ENCODE results near the gene OR2T29. TPM values are rescaled to one million over a fixed set of nuclear protein-coding genes. Genes with fewer than 3 reads are reported as not detected.

OR2T29 gene
- total RNA-seq, 1 donor from 2014 or later = not detected

GRCh38 chr1:248593226-248593625 lies 30.7 kb upstream of the OR2T29 start:
- Mint-ChIP-seq H3K27me3 (ENCODE audit: low read depth) (no peaks in the 10 kb centered on the region), H3K36me3 (no peaks in the 10 kb centered on the region), H3K27ac (no peak overlapping the region), H3K4me3 (no peak overlapping the region), H3K4me1 (no peaks in the 10 kb centered on the region), H3K9me3 (peaks cover 71% of the 10 kb centered on the region)
- no peak for TF ChIP-seq CTCF (IDR thresholded peaks at IDR 0.05; ENCODE audit: unreplicated experiment)
- DNase-seq (ENCODE audit: low spot score in 2 of 2, unreplicated experiment in 2 of 2) = no peak

GRCh38 chr1:248592655-248593054 lies 30.1 kb upstream of the OR2T29 start:
- DNase-seq (ENCODE audit: low spot score in 2 of 2, unreplicated experiment in 2 of 2) = no peak
- peaks cover 76% of the 10 kb centered on the region for H3K9me3 Mint-ChIP-seq
- H3K27ac Mint-ChIP-seq = no peak overlapping the region
- no peak for TF ChIP-seq CTCF (IDR thresholded peaks at IDR 0.05; ENCODE audit: unreplicated experiment)
- no peaks in the 10 kb centered on the region for H3K4me1 Mint-ChIP-seq
- H3K4me3 Mint-ChIP-seq = no peak overlapping the region
- H3K27me3 Mint-ChIP-seq (ENCODE audit: low read depth) = no peaks in the 10 kb centered on the region
- no peaks in the 10 kb centered on the region for H3K36me3 Mint-ChIP-seq

GRCh38 chr1:248590055-248590454 lies 27.5 kb upstream of the OR2T29 start:
- no peak overlapping the region for H3K27ac Mint-ChIP-seq
- H3K36me3 Mint-ChIP-seq = no peaks in the 10 kb centered on the region
- H3K9me3 Mint-ChIP-seq = peaks cover 81% of the 10 kb centered on the region
- TF ChIP-seq CTCF (IDR thresholded peaks at IDR 0.05; ENCODE audit: unreplicated experiment) = no peak
- no peak overlapping the region for H3K4me3 Mint-ChIP-seq
- H3K4me1 Mint-ChIP-seq = no peaks in the 10 kb centered on the region
- no peaks in the 10 kb centered on the region for H3K27me3 Mint-ChIP-seq (ENCODE audit: low read depth)
- DNase-seq (ENCODE audit: low spot score in 2 of 2, unreplicated experiment in 2 of 2) = no peak

- no peak for DNase-seq (ENCODE audit: low spot score in 2 of 2, unreplicated experiment in 2 of 2)
- no peaks in the 10 kb centered on the region for H3K4me1 Mint-ChIP-seq
- TF ChIP-seq CTCF (IDR thresholded peaks at IDR 0.05; ENCODE audit: unreplicated experiment) = no peak
- no peak overlapping the region for H3K27ac Mint-ChIP-seq
- H3K27me3 Mint-ChIP-seq (ENCODE audit: low read depth) = no peaks in the 10 kb centered on the region
- H3K9me3 Mint-ChIP-seq = peaks cover 79% of the 10 kb centered on the region
- H3K4me3 Mint-ChIP-seq = no peak overlapping the region
- H3K36me3 Mint-ChIP-seq = no peaks in the 10 kb centered on the region
Measured at GRCh38 chr1:248589334-248589733, 26.8 kb upstream of the OR2T29 start.

- H3K4me3 Mint-ChIP-seq = no peak overlapping the region
- peaks cover 71% of the 10 kb centered on the region for H3K9me3 Mint-ChIP-seq
- H3K27ac Mint-ChIP-seq = no peak overlapping the region
- no peaks in the 10 kb centered on the region for H3K27me3 Mint-ChIP-seq (ENCODE audit: low read depth)
- H3K4me1 Mint-ChIP-seq = no peaks in the 10 kb centered on the region
- TF ChIP-seq CTCF (IDR thresholded peaks at IDR 0.05; ENCODE audit: unreplicated experiment) = no peak
- H3K36me3 Mint-ChIP-seq = no peaks in the 10 kb centered on the region
- DNase-seq (ENCODE audit: low spot score in 2 of 2, unreplicated experiment in 2 of 2) = no peak
Measured at GRCh38 chr1:248585266-248585665, 22.7 kb upstream of the OR2T29 start.
